SK-N-SH treated with all-trans-retinoic acid at 6 μM for 48 hours (cell line): ENCODE results near the gene ANKRD11.

Experiments
- CREB5 ChIP-seq: fragments of 250-450 bp; sonication (Bioruptor Pico); IDR thresholded peaks from 2 replicates; pipeline ENCODE4 v1.5.1; 2020; ENCODE audit warnings: low read depth, mild to moderate bottlenecking, moderate library complexity
- ISL1 ChIP-seq: fragments of 250-450 bp; sonication (Bioruptor Pico); IDR thresholded peaks from 2 replicates; pipeline ENCODE4 v2.1.2; 2022; ENCODE audit warnings: mild to moderate bottlenecking, moderate library complexity
- PPARA ChIP-seq: fragments of 250-450 bp; sonication (Bioruptor Pico); IDR thresholded peaks from 2 replicates; pipeline ENCODE4 v1.5.0; 2020; ENCODE audit warnings: mild to moderate bottlenecking, borderline replicate concordance
- ZC3H10 ChIP-seq: fragments of 250-450 bp; sonication (Bioruptor Pico); IDR thresholded peaks from 2 replicates; pipeline ENCODE4 v1.5.1; 2021; ENCODE audit warnings: mild to moderate bottlenecking, moderate library complexity
- ZFP3 ChIP-seq: fragments of 250-450 bp; sonication (Bioruptor Pico); IDR thresholded peaks from 2 replicates; pipeline ENCODE4 v1.5.0; 2020; ENCODE audit warnings: mild to moderate bottlenecking, moderate library complexity
- ZNF565 ChIP-seq: fragments of 450-650 bp; formaldehyde crosslinking; conservative IDR thresholded peaks from 2 replicates; pipeline ENCODE4 v1.5.0; 2020; ENCODE audit warnings: low read depth, mild to moderate bottlenecking, moderate library complexity
- ZNF8 ChIP-seq: fragments of 450-650 bp; formaldehyde crosslinking; IDR thresholded peaks from 2 replicates; pipeline ENCODE4 v1.5.0; 2020; ENCODE audit warnings: mild to moderate bottlenecking, moderate library complexity

- no peak for TF ChIP-seq ZC3H10 (CRISPR knock-in tag)
- no peak for TF ChIP-seq ISL1
- TF ChIP-seq ZNF8 (CRISPR knock-in tag), result no peak
- no peak for TF ChIP-seq PPARA
- no peak for TF ChIP-seq ZNF565
- TF ChIP-seq CREB5 (CRISPR knock-in tag), result no peak
- no peak for TF ChIP-seq ZFP3 (CRISPR knock-in tag)
Measured at GRCh38 chr16:89344458-89344834, 145.9 kb downstream of the ANKRD11 start.
